Activated CD4-positive, alpha-beta T cell treated with anti-CD3 and anti-CD28 coated beads, Interleukin-2, amount 10 ng/mL, durations not matched to agents 24 days and 14 days (primary cell): Measurements from ENCODE around the gene INIP. TPM values are rescaled to one million over a fixed set of nuclear protein-coding genes. Genes with fewer than 3 reads are reported as not detected.

Experiments used
- total RNA-seq: library from RNA; stranded (reverse); gene quantifications from 2 replicates; pipeline ENCODE4 v1.2.3, GENCODE V29; 2022

Gene INIP
- total RNA-seq, 1 donor from 2014 or later: 34.2 TPM

Other genes with a start within 250 kb of the INIP start
- 9.8 and 10.6 TPM in 2 replicates for gene KIAA1958, start 231.3 kb downstream of the INIP start, total RNA-seq
- gene SNX30, start 32.6 kb upstream of the INIP start, total RNA-seq: 2.6 and 2.9 TPM in 2 replicates
- gene SLC46A2, start 172.8 kb upstream of the INIP start, total RNA-seq: not detected in 2 replicates